GM20000 (cell line): ENCODE results near the gene SSR2.
"Not testable (repeated sequence)": the region's sequence is repeated elsewhere in the genome, so short reads cannot be mapped to it uniquely, and the experiment has no call there.

ENCODE experiments used
- DNase-seq: peaks from one replicate; pipeline ENCODE4 v3.0.0; 2012; ENCODE audit warnings: low spot score
- TF ChIP-seq, protein P1 (sequence below): IDR thresholded peaks from 2 replicates; pipeline ENCODE4 v1.5.1; 2012; ENCODE audit warnings: mild to moderate bottlenecking, control low read depth; ENCODE audit errors: extremely low read depth, missing control alignments

Gene SSR2

GRCh38 chr1:156042828-156043227 lies 22.1 kb upstream of the SSR2 start:
- TF ChIP-seq, protein P1, sequence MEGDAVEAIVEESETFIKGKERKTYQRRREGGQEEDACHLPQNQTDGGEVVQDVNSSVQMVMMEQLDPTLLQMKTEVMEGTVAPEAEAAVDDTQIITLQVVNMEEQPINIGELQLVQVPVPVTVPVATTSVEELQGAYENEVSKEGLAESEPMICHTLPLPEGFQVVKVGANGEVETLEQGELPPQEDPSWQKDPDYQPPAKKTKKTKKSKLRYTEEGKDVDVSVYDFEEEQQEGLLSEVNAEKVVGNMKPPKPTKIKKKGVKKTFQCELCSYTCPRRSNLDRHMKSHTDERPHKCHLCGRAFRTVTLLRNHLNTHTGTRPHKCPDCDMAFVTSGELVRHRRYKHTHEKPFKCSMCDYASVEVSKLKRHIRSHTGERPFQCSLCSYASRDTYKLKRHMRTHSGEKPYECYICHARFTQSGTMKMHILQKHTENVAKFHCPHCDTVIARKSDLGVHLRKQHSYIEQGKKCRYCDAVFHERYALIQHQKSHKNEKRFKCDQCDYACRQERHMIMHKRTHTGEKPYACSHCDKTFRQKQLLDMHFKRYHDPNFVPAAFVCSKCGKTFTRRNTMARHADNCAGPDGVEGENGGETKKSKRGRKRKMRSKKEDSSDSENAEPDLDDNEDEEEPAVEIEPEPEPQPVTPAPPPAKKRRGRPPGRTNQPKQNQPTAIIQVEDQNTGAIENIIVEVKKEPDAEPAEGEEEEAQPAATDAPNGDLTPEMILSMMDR = no peak
- DNase-seq = no peak

GRCh38 chr1:156034991-156035390 lies 14.2 kb upstream of the SSR2 start:
- DNase-seq = not testable (repeated sequence)

DNA sequence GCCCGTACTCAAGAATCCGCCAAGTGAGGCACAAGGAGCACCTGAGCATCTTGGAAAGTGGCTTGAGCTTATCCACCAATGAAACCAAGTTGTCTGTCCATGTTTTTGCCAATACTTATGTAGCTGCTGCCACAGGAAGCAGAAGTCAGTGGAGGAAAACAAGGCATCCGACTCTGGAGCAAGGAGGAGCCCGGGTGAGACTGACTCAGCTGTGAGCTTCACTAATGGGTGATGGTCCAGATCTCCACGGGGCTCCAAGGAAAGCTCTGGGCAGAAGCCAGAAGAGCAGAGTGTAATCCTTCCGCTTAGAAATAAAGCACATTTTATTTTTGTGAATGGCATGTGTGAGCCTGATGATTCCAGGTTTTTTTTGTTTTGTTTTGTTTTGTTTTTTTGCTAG lies 12.3 kb upstream of the SSR2 start:
- DNase-seq = no peak
- TF ChIP-seq, protein P1 = no peak

DNA sequence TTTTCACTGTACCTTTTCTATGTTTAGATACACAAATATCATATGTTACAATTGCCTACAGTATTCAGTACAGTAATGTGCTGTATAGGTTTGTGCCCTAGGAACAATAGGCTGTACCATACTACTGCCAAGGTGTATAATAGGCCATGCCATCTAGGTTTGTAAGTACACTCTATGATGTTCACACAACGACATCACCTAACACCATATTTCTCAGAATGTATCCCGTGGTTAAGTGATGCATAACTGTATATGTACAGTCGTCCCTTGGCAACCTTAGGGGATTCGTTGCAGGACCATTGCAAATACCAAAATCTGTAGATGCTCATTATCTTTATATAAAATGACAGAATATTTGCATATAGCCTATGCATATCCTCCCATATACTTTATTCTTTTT lies 5.8 kb upstream of the SSR2 start:
- no peak for DNase-seq
- TF ChIP-seq, protein P1 = no peak

DNA sequence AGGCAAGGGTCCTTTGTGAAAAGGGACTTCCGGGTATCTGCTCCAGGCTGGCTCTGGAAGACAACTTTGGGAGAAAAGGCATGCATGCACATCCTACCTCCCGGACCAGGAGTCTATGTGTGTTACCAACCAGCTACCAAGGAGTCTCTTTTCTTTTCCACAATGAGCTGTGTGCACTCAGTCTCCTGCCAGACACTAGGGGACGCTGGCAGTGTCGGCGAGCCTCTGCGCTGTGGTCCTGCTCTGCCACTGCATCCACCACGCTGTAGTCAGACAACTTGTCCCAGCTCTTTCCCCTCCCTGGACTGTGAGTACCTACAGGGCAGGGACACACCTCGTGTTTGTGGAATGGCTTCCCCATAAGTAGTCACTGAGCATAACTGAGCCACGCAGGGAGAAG lies 5.1 kb upstream of the SSR2 start:
- TF ChIP-seq, protein P1 = peak; percentile 52
- peak; percentile 67 for DNase-seq

- TF ChIP-seq, protein P1 = no peak
Observed at GRCh38 chr1:156024801-156025200, 4.0 kb upstream of the SSR2 start.

GRCh38 chr1:156021954-156022353 lies 1.2 kb upstream of the SSR2 start:
- no peak for DNase-seq
- TF ChIP-seq, protein P1 = no peak

More at GRCh38 chr1:156024801-156025200, 4.0 kb upstream of the SSR2 start:
- DNase-seq = no peak

DNA sequence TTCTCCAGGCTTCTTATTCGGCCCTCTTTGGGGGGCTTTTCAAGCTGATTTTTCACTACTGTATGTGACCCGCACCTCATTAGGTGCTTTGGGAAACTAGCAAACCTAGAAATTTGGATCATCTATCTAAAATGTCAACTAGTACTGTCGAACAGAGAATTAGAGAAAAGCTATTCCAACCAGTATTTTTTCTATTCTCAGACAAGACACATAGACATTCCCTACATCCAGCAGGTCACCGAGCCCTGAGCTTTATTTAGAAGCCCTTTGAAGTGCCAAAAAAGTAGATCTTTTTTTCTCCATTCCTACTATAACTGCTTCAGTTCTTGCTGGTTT lies 310 bp upstream of the SSR2 start:
- TF ChIP-seq, protein P1 = no peak
- DNase-seq = no peak
